B cell (primary cell): Measurements from ENCODE around the gene ELMO3.

ENCODE experiments used
- EZH2 ChIP-seq: IDR thresholded peaks from 2 replicates; pipeline ENCODE4 v1.6.1; 2012; ENCODE audit warnings: borderline replicate concordance, low read depth, mild to moderate bottlenecking, moderate library complexity, low read length; ENCODE audit not compliant: insufficient read depth, poor library complexity, severe bottlenecking
- TF ChIP-seq, protein P1 (sequence below): fragments of 200-600 bp; IDR thresholded peaks from one replicate; pipeline ENCODE4 v1.8.0; 2022; ENCODE audit warnings: antibody characterized with exemption, mild to moderate bottlenecking

GRCh38 chr16:67230809-67231660, 32.1 kb downstream of the ELMO3 start:
- TF ChIP-seq, protein P1, sequence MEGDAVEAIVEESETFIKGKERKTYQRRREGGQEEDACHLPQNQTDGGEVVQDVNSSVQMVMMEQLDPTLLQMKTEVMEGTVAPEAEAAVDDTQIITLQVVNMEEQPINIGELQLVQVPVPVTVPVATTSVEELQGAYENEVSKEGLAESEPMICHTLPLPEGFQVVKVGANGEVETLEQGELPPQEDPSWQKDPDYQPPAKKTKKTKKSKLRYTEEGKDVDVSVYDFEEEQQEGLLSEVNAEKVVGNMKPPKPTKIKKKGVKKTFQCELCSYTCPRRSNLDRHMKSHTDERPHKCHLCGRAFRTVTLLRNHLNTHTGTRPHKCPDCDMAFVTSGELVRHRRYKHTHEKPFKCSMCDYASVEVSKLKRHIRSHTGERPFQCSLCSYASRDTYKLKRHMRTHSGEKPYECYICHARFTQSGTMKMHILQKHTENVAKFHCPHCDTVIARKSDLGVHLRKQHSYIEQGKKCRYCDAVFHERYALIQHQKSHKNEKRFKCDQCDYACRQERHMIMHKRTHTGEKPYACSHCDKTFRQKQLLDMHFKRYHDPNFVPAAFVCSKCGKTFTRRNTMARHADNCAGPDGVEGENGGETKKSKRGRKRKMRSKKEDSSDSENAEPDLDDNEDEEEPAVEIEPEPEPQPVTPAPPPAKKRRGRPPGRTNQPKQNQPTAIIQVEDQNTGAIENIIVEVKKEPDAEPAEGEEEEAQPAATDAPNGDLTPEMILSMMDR, result no peak
- no peak for TF ChIP-seq EZH2
